Activated gamma-delta T cell (primary cell): ENCODE measurements around the gene GBP2.

Experiments
- DNase-seq: peaks from one replicate; lab custom pipeline; 2025; lab: John Stamatoyannopoulos, UW

GBP2 gene

GRCh38 chr1:89065079-89065868, 60.6 kb downstream of the GBP2 start, which contains the start of gene GBP1:
Gene GBP1, minus strand, starts transcription at chr1:89065208. Its CDS starts 1,974 bp downstream, at chr1:89063234.
- DNase-seq: no peak

GRCh38 chr1:89064632-89065031, 61.3 kb downstream of the GBP2 start:
- no peak for DNase-seq

DNA sequence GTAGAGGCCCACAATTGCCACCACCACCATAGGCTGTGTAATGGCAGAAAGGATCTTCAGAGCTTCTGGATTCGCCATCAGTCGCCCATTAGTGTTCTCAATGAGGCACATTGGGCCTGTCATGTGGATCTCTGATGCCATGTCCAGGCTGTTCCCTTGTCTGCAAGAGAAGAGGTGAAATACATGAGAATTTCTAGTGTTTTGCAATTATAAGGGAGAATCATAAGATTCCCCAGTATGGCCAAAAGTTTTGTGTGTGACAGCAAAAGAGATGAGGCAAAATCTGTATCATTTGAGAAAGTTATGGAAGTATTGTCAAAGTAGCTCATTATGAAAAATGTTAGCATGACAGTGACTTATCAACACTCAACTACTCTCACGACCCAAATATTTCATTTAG, 62.8 kb downstream of the GBP2 start:
- DNase-seq: no peak

DNA sequence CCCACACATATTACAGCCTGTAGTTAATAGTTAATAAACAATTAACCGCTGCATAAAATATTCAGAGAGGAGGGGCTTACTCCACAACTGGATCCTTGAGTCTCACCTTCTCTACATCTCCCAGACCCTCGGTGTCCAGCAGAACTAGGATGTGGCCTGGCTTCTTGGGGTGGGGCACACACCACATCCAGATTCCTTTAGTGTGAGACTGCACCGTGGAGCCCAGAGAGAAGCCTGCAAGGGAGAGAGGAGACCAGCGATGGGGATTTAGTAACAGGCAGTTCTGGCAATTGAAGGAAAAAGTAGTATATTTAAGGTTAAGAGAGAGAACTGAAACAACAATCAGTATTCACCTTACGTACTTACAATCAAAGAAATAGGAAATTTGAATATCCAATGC, 65.8 kb downstream of the GBP2 start:
- DNase-seq: no peak
